OCI-LY3 (cell line): ENCODE measurements around the gene MAB21L3.

Source experiments
- H2AFZ ChIP-seq: fragments of 200-600, 300-600 bp; shearing (Covaris generic); 2 replicates; pipeline ENCODE4 v1.6.0; 2014; ENCODE audit warnings: antibody characterized with exemption, low read depth, low read length
- H3K27ac ChIP-seq: fragments of 200-600, 300-600 bp; sonication (generic); 2 replicates; pipeline ENCODE4 v1.5.1; 2014; ENCODE audit warnings: mild to moderate bottlenecking, low read length, moderate library complexity, mixed read lengths
- H3K27me3 ChIP-seq: fragments of 200-600, 300-600 bp; sonication (generic); 2 replicates; pipeline ENCODE4 v1.6.1; 2014; ENCODE audit warnings: low read depth, low read length, mixed read lengths
- H3K36me3 ChIP-seq: fragments of 200-600, 300-600 bp; sonication (generic); replicated peaks from 2 replicates; pipeline ENCODE3; 2014; ENCODE audit warnings: low read depth, low read length, mixed read lengths
- H3K4me1 ChIP-seq: fragments of 300-600, 200-600 bp; sonication (generic); 2 replicates; pipeline ENCODE4 v1.6.1; 2014; ENCODE audit warnings: low read length, mixed read lengths
- H3K4me2 ChIP-seq: fragments of 200-600, 300-600 bp; sonication (generic); 2 replicates; pipeline ENCODE4 v1.6.1; 2014; ENCODE audit warnings: low read length, mixed read lengths
- H3K4me3 ChIP-seq: fragments of 300-600, 200-600 bp; sonication (generic); 2 replicates; pipeline ENCODE4 v1.5.1; 2014; ENCODE audit warnings: antibody characterized with exemption, mild to moderate bottlenecking, low read length, moderate library complexity
- H3K79me2 ChIP-seq: fragments of 300-600, 200-600 bp; shearing (Covaris generic); 2 replicates; pipeline ENCODE4 v1.6.1; 2014; ENCODE audit warnings: mild to moderate bottlenecking, low read length, mixed read lengths
- H3K9ac ChIP-seq: fragments of 300-600, 200-600 bp; shearing (Covaris generic); 2 replicates; pipeline ENCODE4 v1.6.0; 2014; ENCODE audit warnings: mild to moderate bottlenecking, low read length, moderate library complexity
- H3K9me3 ChIP-seq: fragments of 200-600, 300-600 bp; shearing (Covaris generic); 2 replicates; pipeline ENCODE4 v1.6.1; 2014; ENCODE audit warnings: low read length, mixed read lengths; ENCODE audit not compliant: insufficient read depth
- H4K20me1 ChIP-seq: fragments of 200-600, 300-600 bp; sonication (generic); 2 replicates; pipeline ENCODE4 v1.6.1; 2016; ENCODE audit warnings: low read length, mixed read lengths; ENCODE audit not compliant: insufficient read depth
- EZH2phosphoT487 ChIP-seq: fragments of 200-600 bp; shearing (Covaris generic); IDR thresholded peaks from 2 replicates; pipeline ENCODE4 v1.6.1; 2018; ENCODE audit warnings: antibody characterized with exemption, mixed run types, low read depth
- TF ChIP-seq, protein P1 (sequence below): fragments of 200-600, 300-600 bp; sonication (generic); IDR thresholded peaks from 2 replicates; pipeline ENCODE4 v1.5.1; 2014; ENCODE audit warnings: antibody characterized with exemption, low read length, low read depth

MAB21L3 gene

DNA sequence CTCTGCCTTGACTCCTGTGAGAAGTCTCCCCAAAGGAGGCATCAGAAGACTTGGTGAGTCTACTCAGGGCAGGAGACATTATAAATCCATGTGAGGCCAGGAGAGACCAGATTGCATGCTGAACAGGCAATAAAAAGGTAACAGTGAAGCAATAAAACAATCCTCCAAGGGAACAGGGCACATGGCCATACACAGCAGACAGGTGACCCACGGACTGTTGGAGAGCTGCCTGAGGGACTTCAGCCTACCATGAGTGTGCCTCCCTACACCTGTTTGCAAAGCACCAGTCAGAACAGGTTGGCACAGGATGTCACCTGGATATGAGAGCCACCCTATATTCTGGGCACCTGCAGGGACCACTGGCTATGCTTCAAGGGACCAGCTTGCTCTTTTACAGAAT, 67.6 kb downstream of the MAB21L3 start:
- H2AFZ ChIP-seq = no peak overlapping the region
- no peak overlapping the region for H3K9ac ChIP-seq
- no peaks in the 10 kb centered on the region for H4K20me1 ChIP-seq
- no peak for TF ChIP-seq EZH2phosphoT487
- TF ChIP-seq, protein P1, sequence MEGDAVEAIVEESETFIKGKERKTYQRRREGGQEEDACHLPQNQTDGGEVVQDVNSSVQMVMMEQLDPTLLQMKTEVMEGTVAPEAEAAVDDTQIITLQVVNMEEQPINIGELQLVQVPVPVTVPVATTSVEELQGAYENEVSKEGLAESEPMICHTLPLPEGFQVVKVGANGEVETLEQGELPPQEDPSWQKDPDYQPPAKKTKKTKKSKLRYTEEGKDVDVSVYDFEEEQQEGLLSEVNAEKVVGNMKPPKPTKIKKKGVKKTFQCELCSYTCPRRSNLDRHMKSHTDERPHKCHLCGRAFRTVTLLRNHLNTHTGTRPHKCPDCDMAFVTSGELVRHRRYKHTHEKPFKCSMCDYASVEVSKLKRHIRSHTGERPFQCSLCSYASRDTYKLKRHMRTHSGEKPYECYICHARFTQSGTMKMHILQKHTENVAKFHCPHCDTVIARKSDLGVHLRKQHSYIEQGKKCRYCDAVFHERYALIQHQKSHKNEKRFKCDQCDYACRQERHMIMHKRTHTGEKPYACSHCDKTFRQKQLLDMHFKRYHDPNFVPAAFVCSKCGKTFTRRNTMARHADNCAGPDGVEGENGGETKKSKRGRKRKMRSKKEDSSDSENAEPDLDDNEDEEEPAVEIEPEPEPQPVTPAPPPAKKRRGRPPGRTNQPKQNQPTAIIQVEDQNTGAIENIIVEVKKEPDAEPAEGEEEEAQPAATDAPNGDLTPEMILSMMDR = no peak
- no peak overlapping the region for H3K4me2 ChIP-seq
- no peaks in the 10 kb centered on the region for H3K4me1 ChIP-seq
- H3K79me2 ChIP-seq = no peaks in the 10 kb centered on the region
- peaks cover 9% of the 10 kb centered on the region; the same call in 1 of the 2 replicates for H3K27me3 ChIP-seq
- H3K27ac ChIP-seq = no peak overlapping the region
- H3K9me3 ChIP-seq = no peaks in the 10 kb centered on the region
- no peaks in the 10 kb centered on the region for H3K36me3 ChIP-seq
- H3K4me3 ChIP-seq = no peak overlapping the region

- H3K27me3 ChIP-seq = peaks cover 9% of the 10 kb centered on the region; the same call in 1 of the 2 replicates
- H3K27ac ChIP-seq = no peak overlapping the region
- no peak overlapping the region for H3K4me3 ChIP-seq
- no peaks in the 10 kb centered on the region for H3K36me3 ChIP-seq
- TF ChIP-seq, protein P1 = no peak
- no peak for TF ChIP-seq EZH2phosphoT487
- H2AFZ ChIP-seq = no peak overlapping the region
- no peaks in the 10 kb centered on the region for H3K9me3 ChIP-seq
- H3K4me2 ChIP-seq = no peak overlapping the region
- no peaks in the 10 kb centered on the region for H3K79me2 ChIP-seq
- no peaks in the 10 kb centered on the region for H3K4me1 ChIP-seq
- H3K9ac ChIP-seq = no peak overlapping the region
- no peaks in the 10 kb centered on the region for H4K20me1 ChIP-seq
These were observed 68.2 kb downstream of the MAB21L3 start for GRCh38 chr1:116179419-116179818.

GRCh38 chr1:116179964-116180363, 68.8 kb downstream of the MAB21L3 start:
- Histone ChIP-seq H3K9ac (no peak overlapping the region), H3K27me3 (peaks cover 6% of the 10 kb centered on the region; the same call in 1 of the 2 replicates), H4K20me1 (no peaks in the 10 kb centered on the region), H3K36me3 (no peaks in the 10 kb centered on the region), H3K27ac (no peak overlapping the region), H2AFZ (no peak overlapping the region), H3K4me3 (no peak overlapping the region), H3K9me3 (no peaks in the 10 kb centered on the region), H3K4me1 (peaks cover under 1% of the 10 kb centered on the region; the same call in 1 of the 2 replicates), H3K4me2 (no peak overlapping the region), H3K79me2 (no peaks in the 10 kb centered on the region)
- TF ChIP-seq, protein P1 = no peak

- TF ChIP-seq, protein P1 = no peak
- TF ChIP-seq EZH2phosphoT487 = no peak
- H3K9ac ChIP-seq = no peak overlapping the region
- peaks cover 4% of the 10 kb centered on the region; the same call in 1 of the 2 replicates for H3K27me3 ChIP-seq
- peaks cover 8% of the 10 kb centered on the region for H3K4me1 ChIP-seq
- H3K4me2 ChIP-seq = no peak overlapping the region
- H3K4me3 ChIP-seq = no peak overlapping the region
- no peaks in the 10 kb centered on the region for H3K79me2 ChIP-seq
- H2AFZ ChIP-seq = no peak overlapping the region
- no peak overlapping the region for H3K27ac ChIP-seq
- no peaks in the 10 kb centered on the region for H3K9me3 ChIP-seq
- no peaks in the 10 kb centered on the region for H3K36me3 ChIP-seq
- H4K20me1 ChIP-seq = no peaks in the 10 kb centered on the region
These were observed 71.0 kb downstream of the MAB21L3 start for GRCh38 chr1:116182019-116182714.
